HepG2 (cell line): ENCODE data around the gene CSF1R. TPM values are rescaled to one million over a fixed set of nuclear protein-coding genes. Genes with fewer than 3 reads are reported as not detected.

Source experiments
- ATAC-seq: fragments of 200-7000 bp; cut with Tn5 transposase; 3 replicates; pipeline ENCODE4 v1.9.1; 2020; ENCODE audit warnings: mild to moderate bottlenecking, moderate library complexity
- BruUV-seq: library from RNA; stranded (reverse); fragments of 400-500 nt; replicated peaks from 2 replicates; lab custom pipeline; 2021; lab: Mats Ljungman, UMichigan
- CTCF ChIA-PET: fragments of 300-600 bp; formaldehyde crosslinking; extraction: SDS; loops from one replicate; lab custom pipeline; 2021; ENCODE audit warnings: low total read pairs, inconsistent platforms, low intra/inter-chr PET ratio; lab: Yijun Ruan, JAX
- POLR2A ChIA-PET: fragments of 350-600 bp; sonication (Branson Sonifier 250); formaldehyde crosslinking; loops from one replicate; lab custom pipeline; 2020; ENCODE audit warnings: antibody characterized with exemption, inconsistent platforms; lab: Yijun Ruan, JAX
- DNase-seq: peaks from one replicate; pipeline ENCODE4 v3.0.0-alpha.2; 2015; ENCODE audit warnings: low spot score
- FAIRE-seq: peaks from 3 replicates; lab custom pipeline; 2011; peaks lifted over from hg19 to GRCh38; lab: Jason Lieb, UNC
- H2AFZ ChIP-seq: one replicate; pipeline ENCODE4 v1.6.1; 2011; ENCODE audit warnings: low read length, inconsistent platforms
- H3K27ac ChIP-seq: fragments of 300-600 bp; 3 replicates; pipeline ENCODE4 v1.8.0; 2011; ENCODE audit warnings: mixed run types, mild to moderate bottlenecking, mixed read lengths, low read length, inconsistent platforms; ENCODE audit not compliant: insufficient read depth; ENCODE audit errors: extremely low read length
- H3K27me3 ChIP-seq, 2 experiments: fragments of 200-600 bp in 1 of 2; 2 replicates in 1 of 2; 3 replicates in 1 of 2; pipeline versions ENCODE4 v1.6.0 to v1.8.0; 2011; ENCODE audit warnings: low read length in 2 of 2, mild to moderate bottlenecking in 2 of 2, moderate library complexity in 2 of 2, inconsistent platforms in 1 of 2; ENCODE audit not compliant: insufficient read depth in 2 of 2, control insufficient read depth in 1 of 2
- H3K36me3 ChIP-seq, 2 experiments: fragments of 200-600 bp in 1 of 2; replicated peaks in 1 of 2; 2 replicates in 1 of 2; 3 replicates in 1 of 2; pipeline versions ENCODE4 v1.5.1 to v1.8.0; 2011; ENCODE audit warnings: low read length in 2 of 2, inconsistent platforms in 1 of 2; ENCODE audit not compliant: insufficient read depth in 2 of 2, control insufficient read depth in 1 of 2
- H3K4me1 ChIP-seq: 2 replicates; pipeline ENCODE4 v1.5.1; 2012; ENCODE audit warnings: low read length, inconsistent platforms; ENCODE audit not compliant: insufficient read depth
- H3K4me2 ChIP-seq: 2 replicates; pipeline ENCODE4 v1.6.0; 2011; ENCODE audit warnings: low read depth, low read length, inconsistent platforms
- H3K4me3 ChIP-seq, 3 experiments: fragments of 200-600 bp in 1 of 3; sonication (generic), shearing (Covaris generic) in 1 of 3; replicated peaks in 1 of 3; 2 replicates each; pipeline ENCODE4 v1.5.1; 2011 to 2016; ENCODE audit warnings: low read length in 3 of 3, inconsistent platforms in 2 of 3, low read depth in 2 of 3, mild to moderate bottlenecking in 2 of 3, control low read depth in 1 of 3, mixed read lengths in 1 of 3; ENCODE audit not compliant: insufficient read depth in 1 of 3
- H3K79me2 ChIP-seq: one replicate; pipeline ENCODE4 v1.6.1; 2011; ENCODE audit warnings: low read length, inconsistent platforms; ENCODE audit not compliant: insufficient read depth
- H3K9ac ChIP-seq: 2 replicates; pipeline ENCODE4 v1.6.0; 2011; ENCODE audit warnings: mild to moderate bottlenecking, low read depth, low read length, inconsistent platforms; ENCODE audit not compliant: insufficient read depth
- H3K9me3 ChIP-seq: 2 replicates; pipeline ENCODE4 v1.5.1; 2012; ENCODE audit warnings: mild to moderate bottlenecking, low read length
- H4K20me1 ChIP-seq: 2 replicates; pipeline ENCODE4 v1.6.0; 2011; ENCODE audit warnings: inconsistent platforms, mild to moderate bottlenecking, low read length, moderate library complexity; ENCODE audit not compliant: insufficient read depth
- AGO1 ChIP-seq: fragments of 200-400 bp; formaldehyde crosslinking; IDR thresholded peaks from 2 replicates; pipeline ENCODE4 v1.6.1; 2017; ENCODE audit warnings: mild to moderate bottlenecking, low read depth, low read length, moderate library complexity; ENCODE audit not compliant: poor library complexity, severe bottlenecking
- BRD4 ChIP-seq: sonication (generic); formaldehyde crosslinking; IDR thresholded peaks from 2 replicates; pipeline ENCODE4 v1.4.0; 2020; ENCODE audit warnings: missing genetic modification reagents
- FOSL1 ChIP-seq: sonication (generic); formaldehyde crosslinking; IDR thresholded peaks from 2 replicates; pipeline ENCODE4 v1.9.0; 2021; ENCODE audit warnings: missing genetic modification reagents, borderline replicate concordance
- GABPA ChIP-seq, 2 experiments: IDR thresholded peaks; 2 replicates each; pipeline ENCODE4 v1.6.1; 2011 to 2016; ENCODE audit warnings: low read depth in 2 of 2, low read length in 1 of 2, missing biosample characterization in 1 of 2, missing genetic modification characterization in 1 of 2
- IRF2 ChIP-seq: IDR thresholded peaks from 2 replicates; pipeline ENCODE4 v1.6.1; 2018; ENCODE audit warnings: missing genetic modification reagents, missing compliant biosample characterization
- MIER2 ChIP-seq: IDR thresholded peaks from 2 replicates; pipeline ENCODE4 v1.6.1; 2016; ENCODE audit warnings: missing biosample characterization, missing genetic modification reagents
- NCOR1 ChIP-seq: fragments of 200-600 bp; sonication (generic); IDR thresholded peaks from 2 replicates; pipeline ENCODE4 v1.7.0; 2017; ENCODE audit warnings: antibody characterized with exemption, low read length, borderline replicate concordance
- NR0B2 ChIP-seq: sonication (generic); formaldehyde crosslinking; IDR thresholded peaks from 2 replicates; pipeline ENCODE4 v1.4.0; 2020; ENCODE audit warnings: mild to moderate bottlenecking, missing genetic modification reagents
- NRL ChIP-seq: sonication (generic); formaldehyde crosslinking; IDR thresholded peaks from 2 replicates; pipeline ENCODE4 v1.5.0; 2020; ENCODE audit warnings: missing genetic modification reagents, mild to moderate bottlenecking, moderate library complexity, borderline replicate concordance
- SATB2 ChIP-seq: sonication (generic); formaldehyde crosslinking; IDR thresholded peaks from 2 replicates; pipeline ENCODE4 v1.5.0; 2020; ENCODE audit warnings: missing genetic modification reagents
- SCMH1 ChIP-seq: sonication (generic); formaldehyde crosslinking; IDR thresholded peaks from 2 replicates; pipeline ENCODE4 v1.9.0; 2021; ENCODE audit warnings: missing genetic modification reagents, mild to moderate bottlenecking, borderline replicate concordance
- SNAPC4 ChIP-seq: sonication (generic); formaldehyde crosslinking; IDR thresholded peaks from 2 replicates; pipeline ENCODE4 v1.4.0; 2020; ENCODE audit warnings: mild to moderate bottlenecking, missing genetic modification reagents
- ZBTB21 ChIP-seq: sonication (generic); formaldehyde crosslinking; IDR thresholded peaks from 2 replicates; pipeline ENCODE4 v1.4.0; 2020; ENCODE audit warnings: missing genetic modification reagents
- ZFAT ChIP-seq: sonication (generic); formaldehyde crosslinking; conservative IDR thresholded peaks from 2 replicates; pipeline ENCODE4 v1.8.1; 2023; ENCODE audit warnings: missing genetic modification reagents, inconsistent platforms
- ZNF572 ChIP-seq: sonication (generic); formaldehyde crosslinking; IDR thresholded peaks from 2 replicates; pipeline ENCODE4 v1.5.1; 2020; ENCODE audit warnings: mild to moderate bottlenecking, missing genetic modification reagents
- ZNF839 ChIP-seq: sonication (generic); formaldehyde crosslinking; IDR thresholded peaks from 2 replicates; pipeline ENCODE4 v1.4.0; 2020; ENCODE audit warnings: missing genetic modification reagents, mild to moderate bottlenecking, borderline replicate concordance
- whole genome bisulfite sequencing: methylation state at CpG from one replicate; pipeline ENCODE4 v1.1.6; 2017; ENCODE audit warnings: low lambda C conversion rate; 5-methylcytosine and 5-hydroxymethylcytosine counted together
- in situ Hi-C: cut with HindIII; loops from 2 replicates; pipeline ENCODE4 v1.10.0; 2017; ENCODE audit warnings: low pct_unique_long_range_greater_than_20kb; ENCODE audit not compliant: extremely low pct_ligation_motif_present
- intact Hi-C: fragments of 100-400 bp; cut with micrococcal nuclease; formaldehyde crosslinking; loops from one replicate; pipeline ENCODE4 v1.10.0; 2022; ENCODE audit not compliant: unreplicated experiment
- polyA plus RNA-seq, 8 experiments: library from polyadenylated mRNA; depleted of rRNA in 3 of 8; stranded (reverse) in 7 of 8; unstranded in 1 of 8; fragments of >200 nt; fragmentation: Illumina TruSeq in 4 of 8; extraction: Trizol in 4 of 8; gene quantifications; 2 replicates each; pipeline versions ENCODE4 v1.2.1 to v1.2.3, GENCODE V29; 2011 to 2016; ENCODE audit warnings: low read depth in 4 of 8, missing spikeins in 1 of 8, mixed read lengths in 1 of 8; ENCODE audit not compliant: insufficient read depth in 1 of 8
- total RNA-seq, 5 experiments: library from RNA; depleted of rRNA; stranded (reverse); fragments of >200 nt; fragmentation: Illumina TruSeq; extraction: Trizol; gene quantifications; 2 replicates each; pipeline ENCODE4 v1.2.3, GENCODE V29; 2016; ENCODE audit warnings: low read depth in 1 of 5
- TF ChIP-seq, protein P1 (sequence below): sonication (generic); formaldehyde crosslinking; IDR thresholded peaks from 2 replicates; pipeline ENCODE4 v1.5.1; 2020; ENCODE audit warnings: missing genetic modification reagents, mild to moderate bottlenecking, borderline replicate concordance

The CSF1R gene
- total and polyA plus RNA-seq, 2 of the 13 experiments (the other 11 are each of a cell fraction or from before 2014, with no cell fraction given): 0.01 TPM; not detected in 1

DNA sequence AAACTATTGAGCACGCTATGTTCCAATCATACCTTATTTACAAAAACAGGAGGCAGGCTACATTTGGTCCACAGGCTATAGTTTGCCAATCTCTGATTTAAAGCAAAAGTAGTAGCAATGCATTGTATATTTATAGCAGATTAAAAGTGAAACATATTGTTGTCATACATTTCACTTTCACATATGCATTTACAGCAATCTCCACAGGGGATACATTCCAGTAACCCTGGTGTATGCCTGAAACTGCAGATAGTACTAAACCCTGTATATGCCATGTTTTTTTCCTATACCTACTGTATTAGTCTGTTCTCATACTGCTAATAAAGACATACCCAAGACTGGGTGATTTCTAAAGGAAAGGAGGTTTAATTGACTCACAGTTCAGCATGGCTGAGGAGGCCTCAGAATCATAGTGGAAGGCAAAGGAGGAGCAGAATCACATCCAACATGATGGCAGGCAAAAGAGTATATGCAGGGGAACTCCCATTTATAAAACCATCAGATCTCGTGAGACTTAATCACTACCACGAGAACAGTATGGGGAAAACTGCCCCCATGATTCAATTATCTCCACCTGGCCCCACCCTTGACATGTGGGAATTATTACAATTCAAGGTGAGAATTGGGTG is 5.9 kb upstream of the CSF1R start:
- no TSS peak for BruUV-seq
- in situ Hi-C loops (no loop called here), intact Hi-C loops (no loop called here)
- no peak overlapping the region for H2AFZ ChIP-seq
- H3K4me3 ChIP-seq: no peak overlapping the region
- no peak overlapping the region for H3K9ac ChIP-seq
- ATAC-seq (no peak), FAIRE-seq (no peak), DNase-seq (no peak)
- H3K36me3 ChIP-seq: no peaks in the 10 kb centered on the region
- no peaks in the 10 kb centered on the region for H3K79me2 ChIP-seq
- no peak overlapping the region for H3K4me2 ChIP-seq
- no peak for TF ChIP-seq AGO1
- TF ChIP-seq GABPA (IDR thresholded peaks at IDR 0.05; ENCODE audit: low read depth, low read length): no peak
- no peak for TF ChIP-seq GABPA (CRISPR knock-in tag; IDR thresholded peaks at IDR 0.05; ENCODE audit: low read depth)
- no peak for TF ChIP-seq NCOR1
- no peak for TF ChIP-seq NR0B2
- no peak for TF ChIP-seq ZBTB21 (CRISPR knock-in tag)
- no peak for TF ChIP-seq FOSL1 (CRISPR knock-in tag)
- TF ChIP-seq SCMH1: no peak
- TF ChIP-seq BRD4: no peak
- TF ChIP-seq, protein P1, sequence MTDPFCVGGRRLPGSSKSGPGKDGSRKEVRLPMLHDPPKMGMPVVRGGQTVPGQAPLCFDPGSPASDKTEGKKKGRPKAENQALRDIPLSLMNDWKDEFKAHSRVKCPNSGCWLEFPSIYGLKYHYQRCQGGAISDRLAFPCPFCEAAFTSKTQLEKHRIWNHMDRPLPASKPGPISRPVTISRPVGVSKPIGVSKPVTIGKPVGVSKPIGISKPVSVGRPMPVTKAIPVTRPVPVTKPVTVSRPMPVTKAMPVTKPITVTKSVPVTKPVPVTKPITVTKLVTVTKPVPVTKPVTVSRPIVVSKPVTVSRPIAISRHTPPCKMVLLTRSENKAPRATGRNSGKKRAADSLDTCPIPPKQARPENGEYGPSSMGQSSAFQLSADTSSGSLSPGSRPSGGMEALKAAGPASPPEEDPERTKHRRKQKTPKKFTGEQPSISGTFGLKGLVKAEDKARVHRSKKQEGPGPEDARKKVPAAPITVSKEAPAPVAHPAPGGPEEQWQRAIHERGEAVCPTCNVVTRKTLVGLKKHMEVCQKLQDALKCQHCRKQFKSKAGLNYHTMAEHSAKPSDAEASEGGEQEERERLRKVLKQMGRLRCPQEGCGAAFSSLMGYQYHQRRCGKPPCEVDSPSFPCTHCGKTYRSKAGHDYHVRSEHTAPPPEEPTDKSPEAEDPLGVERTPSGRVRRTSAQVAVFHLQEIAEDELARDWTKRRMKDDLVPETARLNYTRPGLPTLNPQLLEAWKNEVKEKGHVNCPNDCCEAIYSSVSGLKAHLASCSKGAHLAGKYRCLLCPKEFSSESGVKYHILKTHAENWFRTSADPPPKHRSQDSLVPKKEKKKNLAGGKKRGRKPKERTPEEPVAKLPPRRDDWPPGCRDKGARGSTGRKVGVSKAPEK (CRISPR knock-in tag): no peak
- no peak for TF ChIP-seq NRL (CRISPR knock-in tag)
- TF ChIP-seq ZFAT (CRISPR knock-in tag): no peak
- TF ChIP-seq ZNF839 (CRISPR knock-in tag): no peak
- no peak for TF ChIP-seq SATB2 (CRISPR knock-in tag)
- TF ChIP-seq IRF2 (CRISPR knock-in tag): no peak
- TF ChIP-seq ZNF572: no peak
- no peak for TF ChIP-seq MIER2 (CRISPR knock-in tag)
- no peak for TF ChIP-seq SNAPC4
- no peaks in the 10 kb centered on the region for H3K4me1 ChIP-seq
- 30% methylated on average over 3 of the region's 3 CpGs for WGBS
- no peaks in the 10 kb centered on the region for H4K20me1 ChIP-seq
- H3K27me3 ChIP-seq: no peaks in the 10 kb centered on the region; a peak in 1 of 5 replicates
- H3K27ac ChIP-seq: no peak overlapping the region
- CTCF ChIA-PET: no interaction called here
- no peaks in the 10 kb centered on the region for H3K9me3 ChIP-seq
- POLR2A ChIA-PET: no interaction called here
